GM12878 (cell line): ENCODE results near the gene SCN4A. TPM values are rescaled to one million over a fixed set of nuclear protein-coding genes. Genes with fewer than 3 reads are reported as not detected.

Experiments used
- ATAC-seq: fragments of 200-7000 bp; cut with Tn5 transposase; 3 replicates; pipeline ENCODE4 v1.9.1; 2020; ENCODE audit warnings: mild to moderate bottlenecking, moderate library complexity
- BruUV-seq: library from RNA; stranded (reverse); fragments of 400-500 nt; replicated peaks from 2 replicates; lab custom pipeline; 2021; lab: Mats Ljungman, UMichigan
- CTCF ChIA-PET: fragments of 300-600 bp; sonication (Branson Sonifier 250); formaldehyde crosslinking; extraction: SDS; loops from one replicate; lab custom pipeline; 2021; ENCODE audit warnings: inconsistent platforms; lab: Yijun Ruan, JAX
- POLR2A ChIA-PET: fragments of 350-600 bp; formaldehyde crosslinking; extraction: SDS; loops from one replicate; lab custom pipeline; 2021; ENCODE audit warnings: inconsistent platforms; lab: Charles Lee
- RAD21 ChIA-PET: fragments of 300-600 bp; sonication (Branson Sonifier 250); formaldehyde crosslinking; loops from one replicate; lab custom pipeline; 2023; ENCODE audit warnings: antibody characterized with exemption; ENCODE audit not compliant: unreplicated experiment; lab: Charles Lee
- SMC1A ChIA-PET: fragments of 300-600 bp; sonication (Branson Sonifier 250); formaldehyde crosslinking; loops from one replicate; lab custom pipeline; 2023; ENCODE audit not compliant: unreplicated experiment, uncharacterized antibody; lab: Charles Lee
- DNase-seq: peaks from one replicate; pipeline ENCODE4 v3.0.0-alpha.2; 2011; ENCODE audit warnings: low read depth, low spot score
- FAIRE-seq: peaks from 3 replicates; lab custom pipeline; 2011; peaks lifted over from hg19 to GRCh38; lab: Jason Lieb, UNC
- H2AFZ ChIP-seq: 2 replicates; pipeline ENCODE4 v1.6.0; 2011; ENCODE audit warnings: low read depth, low read length, control low read depth; ENCODE audit not compliant: control insufficient read depth
- H3K27ac ChIP-seq: 2 replicates; pipeline ENCODE4 v1.5.1; 2011; ENCODE audit warnings: control low read depth; ENCODE audit not compliant: control insufficient read depth, insufficient read depth
- H3K27me3 ChIP-seq, 2 experiments: replicated peaks in 1 of 2; 2 replicates each; pipeline versions ENCODE4 v1.6.0 to v1.6.1; 2011; ENCODE audit warnings: low read length in 1 of 2; ENCODE audit not compliant: control insufficient read depth in 2 of 2, insufficient read depth in 2 of 2
- H3K36me3 ChIP-seq, 2 experiments: 2 replicates each; pipeline ENCODE4 v1.5.1; 2011; ENCODE audit warnings: low read length in 1 of 2; ENCODE audit not compliant: control insufficient read depth in 2 of 2, insufficient read depth in 2 of 2
- H3K4me1 ChIP-seq: 2 replicates; pipeline ENCODE4 v1.6.1; 2011; ENCODE audit warnings: mild to moderate bottlenecking, low read length, moderate library complexity, mixed read lengths; ENCODE audit not compliant: control insufficient read depth, insufficient read depth
- H3K4me2 ChIP-seq: 2 replicates; pipeline ENCODE4 v1.6.0; 2011; ENCODE audit warnings: control low read depth; ENCODE audit not compliant: control insufficient read depth, insufficient read depth
- H3K4me3 ChIP-seq: fragments of 200-600 bp; sonication (generic); 2 replicates; pipeline ENCODE4 v1.5.1; 2016
- H3K79me2 ChIP-seq: 2 replicates; pipeline ENCODE4 v1.6.0; 2011; ENCODE audit warnings: low read length; ENCODE audit not compliant: control insufficient read depth, insufficient read depth
- H3K9ac ChIP-seq: 2 replicates; pipeline ENCODE4 v1.8.0; 2011; ENCODE audit warnings: low read length, control low read depth, mixed read lengths; ENCODE audit not compliant: control insufficient read depth, insufficient read depth
- H3K9me3 ChIP-seq: replicated peaks from 3 replicates; pipeline ENCODE4 v1.5.1; 2011; ENCODE audit warnings: mild to moderate bottlenecking, low read length; ENCODE audit not compliant: control insufficient read depth, insufficient read depth
- H4K20me1 ChIP-seq: 2 replicates; pipeline ENCODE4 v1.6.0; 2011; ENCODE audit not compliant: control insufficient read depth, insufficient read depth
- BMI1 ChIP-seq: fragments of 450-650 bp; IDR thresholded peaks from 2 replicates; pipeline ENCODE4 v1.6.1; 2016; ENCODE audit warnings: mild to moderate bottlenecking, moderate library complexity, borderline replicate concordance
- EP300 ChIP-seq, 2 experiments: fragments of 150-350 bp in 1 of 2; IDR thresholded peaks; 2 replicates each; pipeline ENCODE4 v1.6.1; 2011 to 2012; ENCODE audit warnings: low read depth in 2 of 2, low read length in 2 of 2, borderline replicate concordance in 1 of 2, improper control_type of control experiment in 1 of 2, inconsistent platforms in 1 of 2; ENCODE audit not compliant: control insufficient read depth in 1 of 2
- ETV6 ChIP-seq, 2 experiments: fragments of 450-650 bp in 1 of 2; IDR thresholded peaks in 1 of 2; conservative IDR thresholded peaks in 1 of 2; 2 replicates each; pipeline ENCODE4 v1.6.1; 2014; ENCODE audit warnings: antibody characterized with exemption in 1 of 2, borderline replicate concordance in 1 of 2, low read depth in 1 of 2, mild to moderate bottlenecking in 1 of 2, moderate library complexity in 1 of 2
- FOXK2 ChIP-seq: fragments of 450-650 bp; IDR thresholded peaks from 2 replicates; pipeline ENCODE4 v1.6.1; 2017; ENCODE audit warnings: mild to moderate bottlenecking, moderate library complexity
- FOXM1 ChIP-seq: IDR thresholded peaks from 2 replicates; pipeline ENCODE4 v1.6.1; 2012; ENCODE audit warnings: low read depth, mild to moderate bottlenecking, inconsistent platforms, low read length, moderate library complexity
- GABPA ChIP-seq: IDR thresholded peaks from 2 replicates; pipeline ENCODE4 v1.6.1; 2014; ENCODE audit warnings: antibody characterized with exemption, low read depth, mild to moderate bottlenecking, inconsistent platforms
- KDM1A ChIP-seq: fragments of 200-600 bp; sonication (generic); IDR thresholded peaks from 2 replicates; pipeline ENCODE4 v1.6.1; 2016; ENCODE audit warnings: borderline replicate concordance
- RAD21 ChIP-seq: IDR thresholded peaks from 2 replicates; pipeline ENCODE4 v1.6.1; 2011; ENCODE audit warnings: mild to moderate bottlenecking, low read depth, low read length, moderate library complexity; ENCODE audit not compliant: insufficient read depth
- SIX5 ChIP-seq: IDR thresholded peaks from 2 replicates; pipeline ENCODE4 v1.6.1; 2011; ENCODE audit warnings: mild to moderate bottlenecking, low read depth, low read length, moderate library complexity; ENCODE audit not compliant: severe bottlenecking
- WGBS: methylation state at CpG from one replicate; pipeline ENCODE4 v1.1.6; 2016; ENCODE audit warnings: low lambda C conversion rate; ENCODE audit not compliant: insufficient replicate concordance, insufficient coverage; ENCODE audit errors: missing lambda C conversion rate; 5-methylcytosine and 5-hydroxymethylcytosine counted together
- in situ Hi-C: fragments of 300-500 bp; cut with MboI; formaldehyde crosslinking; loops from 9 replicates; pipeline ENCODE4 v1.14.3; 2018; ENCODE audit warnings: mixed read lengths
- intact Hi-C: fragments of 100-400 bp; cut with micrococcal nuclease; formaldehyde crosslinking; loops from one replicate; pipeline ENCODE4 v1.14.2; 2022; ENCODE audit not compliant: unreplicated experiment
- polyA plus RNA-seq, 11 experiments: library from polyadenylated mRNA; depleted of rRNA in 4 of 11; unstranded in 6 of 11; stranded (reverse) in 5 of 11; fragments of >200 nt; fragmentation: Nextera tagmentation in 4 of 11; fragmentation: Illumina TruSeq in 1 of 11; extraction: Ambion mirVana in 4 of 11; extraction: Trizol in 1 of 11; gene quantifications; 1 replicate in 1 of 11; 2 replicates in 10 of 11; pipeline versions ENCODE4 v1.2.1 to v1.2.3, GENCODE V29; 2011 to 2016; ENCODE audit warnings: inconsistent platforms in 2 of 11, missing spikeins in 2 of 11, low read depth in 1 of 11
- total RNA-seq, 4 experiments: library from RNA; depleted of rRNA in 3 of 4; stranded (reverse); fragments of >200 nt in 3 of 4; fragmentation: Illumina TruSeq in 1 of 4; extraction: Trizol in 1 of 4; gene quantifications; 2 replicates each; pipeline versions ENCODE4 v1.2.1 to v1.2.3, GENCODE V29; 2013 to 2021
- TF ChIP-seq, protein P1 (sequence below): IDR thresholded peaks from 2 replicates; pipeline ENCODE4 v1.6.1; 2011; ENCODE audit warnings: borderline replicate concordance, low read depth, mild to moderate bottlenecking, moderate library complexity, mixed read lengths, low read length; ENCODE audit not compliant: insufficient read depth; ENCODE audit errors: extremely low read length

The SCN4A gene
- total and polyA plus RNA-seq, 10 of the 15 experiments (the other 5 are each of a cell fraction or from before 2014, with no cell fraction given), result under 0.01 to 0.15 (median 0.07) TPM; not detected in 4

GRCh38 chr17:64001763-64002529 is 29.2 kb upstream of the SCN4A start:
- no peaks in the 10 kb centered on the region for H4K20me1 ChIP-seq
- ChIA-PET SMC1A (no interaction called here), RAD21 (no interaction called here), CTCF (interaction anchor here (0.5 to 1.4 kb wide), 2 partner anchors 11 to 25 kb away, joined by 3 to 4 read pairs; no protein-coding TSS in a partner anchor), POLR2A (no interaction called here)
- no peak overlapping the region for H3K4me3 ChIP-seq
- no peak overlapping the region for H2AFZ ChIP-seq
- no peak overlapping the region for H3K27ac ChIP-seq
- peaks cover 3 to 4% of the 10 kb centered on the region in 2 experiments; a peak in 3 of 4 replicates for H3K27me3 ChIP-seq
- 83% methylated on average over 14 of the region's 14 CpGs for WGBS
- no peak overlapping the region for H3K4me2 ChIP-seq
- peaks cover 8 to 17% of the 10 kb centered on the region in 2 experiments; a peak in 3 of 4 replicates for H3K36me3 ChIP-seq
- no TSS peak for BruUV-seq
- no peak for TF ChIP-seq FOXK2
- no peak for TF ChIP-seq GABPA
- TF ChIP-seq BMI1, result no peak
- TF ChIP-seq KDM1A, result no peak
- TF ChIP-seq EP300 (IDR thresholded peaks at IDR 0.05; ENCODE audit: borderline replicate concordance in 1 of 2, control insufficient read depth in 1 of 2, low read depth in 2 of 2, low read length in 2 of 2), result no peak
- TF ChIP-seq ETV6 (conservative IDR thresholded peaks at IDR 0.05 in 1 of 2, IDR thresholded peaks at IDR 0.05 in 1 of 2; ENCODE audit: borderline replicate concordance in 1 of 2, low read depth in 1 of 2), result no peak
- no peak for TF ChIP-seq RAD21
- no peak for TF ChIP-seq FOXM1
- TF ChIP-seq SIX5, result no peak
- TF ChIP-seq, protein P1, sequence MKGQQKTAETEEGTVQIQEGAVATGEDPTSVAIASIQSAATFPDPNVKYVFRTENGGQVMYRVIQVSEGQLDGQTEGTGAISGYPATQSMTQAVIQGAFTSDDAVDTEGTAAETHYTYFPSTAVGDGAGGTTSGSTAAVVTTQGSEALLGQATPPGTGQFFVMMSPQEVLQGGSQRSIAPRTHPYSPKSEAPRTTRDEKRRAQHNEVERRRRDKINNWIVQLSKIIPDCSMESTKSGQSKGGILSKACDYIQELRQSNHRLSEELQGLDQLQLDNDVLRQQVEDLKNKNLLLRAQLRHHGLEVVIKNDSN, result no peak
- H3K79me2 ChIP-seq, result no peaks in the 10 kb centered on the region
- ATAC-seq, result no peak
- in situ Hi-C loops (no loop called here), intact Hi-C loops (no loop called here)
- FAIRE-seq, result no peak
- no peaks in the 10 kb centered on the region for H3K9me3 ChIP-seq
- H3K9ac ChIP-seq, result no peak overlapping the region
- H3K4me1 ChIP-seq, result peaks cover 4% of the 10 kb centered on the region
- DNase-seq, result no peak
